Measurements from ENCODE around the gene SYNC.

SYNC gene

DNA sequence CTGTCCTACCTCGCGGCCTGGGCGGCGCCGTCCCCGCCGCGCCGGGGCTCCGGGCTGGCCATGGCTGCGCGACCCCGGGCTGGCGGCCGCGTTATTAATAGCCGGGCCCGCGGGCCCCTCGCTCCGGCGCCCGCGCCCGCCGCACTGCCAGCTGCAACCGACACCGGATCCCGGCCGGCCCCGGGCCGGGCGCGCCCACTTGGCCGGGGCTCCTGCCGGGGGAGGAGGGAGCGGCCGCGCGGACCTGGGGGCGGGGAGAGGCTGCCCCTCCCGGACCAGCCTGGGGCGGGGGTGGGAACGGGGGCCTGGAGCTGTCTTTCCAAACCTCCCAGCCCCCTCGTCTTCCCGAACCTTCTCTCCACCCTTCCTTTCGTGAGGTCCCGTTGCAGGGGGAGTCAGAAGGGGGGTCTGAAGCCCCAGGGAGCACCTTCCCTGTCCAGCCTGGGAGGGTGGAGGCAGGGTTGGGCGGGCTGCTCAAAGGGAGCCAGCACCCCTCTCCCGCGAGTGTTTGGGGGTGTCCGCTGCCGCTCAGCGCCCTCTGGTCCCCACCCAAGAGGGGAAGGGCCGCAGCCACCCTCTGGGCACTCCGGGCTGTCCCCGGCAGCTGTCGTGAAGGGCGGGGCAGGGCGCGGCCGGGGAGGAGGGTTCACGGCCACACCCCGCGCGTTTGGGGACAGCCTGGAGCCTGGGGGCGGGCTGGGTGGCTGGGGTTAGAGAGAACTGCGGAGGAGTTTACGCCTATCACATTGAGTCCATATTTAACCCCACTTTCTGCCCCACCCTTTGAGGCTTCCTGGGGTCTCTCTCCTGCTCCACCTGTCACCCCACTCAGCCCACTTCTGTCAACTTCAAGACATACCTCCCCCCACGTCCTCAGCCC is at the start of gene SYNC:
Gene SYNC, minus strand, starts transcription at position 172 of the 880 bp plus-strand sequence. Its CDS starts 110 bp downstream, at position 62.
- peak in 24 of 42 donors; percentile 16 to 67 (median 36) for DNase-seq
- intact Hi-C loops (cut with DNase I): no loop called here

DNA sequence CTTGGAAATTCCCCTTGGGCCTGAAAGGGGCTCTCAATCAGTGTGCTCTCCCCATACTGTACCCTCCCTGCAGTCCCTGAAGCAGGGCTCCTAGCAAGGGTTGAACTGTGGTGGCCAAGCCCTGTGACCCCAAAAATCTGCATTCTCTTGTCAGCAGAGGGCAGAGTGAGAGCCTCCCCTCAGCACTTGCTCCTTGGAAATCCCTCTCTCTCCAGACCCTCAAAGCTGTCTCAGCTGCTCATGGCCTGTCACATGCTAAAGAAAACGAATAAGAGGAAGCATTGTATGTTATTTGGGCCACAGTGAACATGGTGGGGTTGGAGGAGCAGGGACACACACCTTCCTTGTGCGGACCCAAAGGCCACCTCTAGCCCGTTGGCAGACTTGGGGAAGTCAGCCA is 47.2 kb upstream of the SYNC start:
- intact Hi-C loops (cut with DNase I): no loop called here
- DNase-seq: no peak

DNA sequence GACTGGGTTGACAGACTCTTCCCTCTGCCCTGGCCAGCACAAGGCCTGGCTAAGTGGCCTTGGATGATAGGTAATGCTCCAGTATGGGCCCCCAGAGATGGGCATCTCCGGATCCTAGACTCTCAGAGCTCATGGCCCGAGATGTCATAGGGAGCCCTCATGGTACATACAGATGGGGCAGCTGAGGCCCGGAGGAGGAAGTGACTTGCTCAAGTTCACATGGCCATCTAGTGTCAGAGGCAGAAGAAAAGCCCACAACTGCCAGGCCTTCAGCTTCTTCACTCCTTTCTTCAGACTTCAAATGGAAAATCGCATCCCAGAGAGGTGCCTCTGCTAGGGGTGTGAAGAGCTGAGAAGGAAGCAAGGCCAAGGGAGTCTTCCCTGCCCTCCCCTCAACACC is 46.8 kb upstream of the SYNC start:
- no peak for DNase-seq
- intact Hi-C loops (cut with DNase I): no loop called here

DNA sequence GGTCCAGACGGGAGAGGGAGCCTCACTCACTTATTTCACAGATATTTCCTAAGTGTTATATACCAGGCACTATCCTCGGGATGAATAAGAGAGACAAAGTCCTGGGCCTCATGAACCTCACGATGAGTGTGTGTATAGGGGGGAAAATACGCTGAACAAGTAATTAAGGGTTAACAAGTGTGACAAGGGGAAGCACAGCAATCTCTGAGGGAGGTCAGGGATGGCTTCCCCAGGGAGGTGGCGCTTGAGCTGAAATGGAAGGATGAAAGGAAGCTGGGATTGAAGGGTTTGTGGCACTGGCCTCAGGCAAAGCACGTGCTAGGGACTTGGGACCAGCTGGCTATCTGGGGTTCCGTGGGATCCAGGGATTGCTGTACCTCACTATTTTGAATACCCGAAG is 46.4 kb upstream of the SYNC start:
- intact Hi-C loops (cut with DNase I): no loop called here
- no peak for DNase-seq

DNA sequence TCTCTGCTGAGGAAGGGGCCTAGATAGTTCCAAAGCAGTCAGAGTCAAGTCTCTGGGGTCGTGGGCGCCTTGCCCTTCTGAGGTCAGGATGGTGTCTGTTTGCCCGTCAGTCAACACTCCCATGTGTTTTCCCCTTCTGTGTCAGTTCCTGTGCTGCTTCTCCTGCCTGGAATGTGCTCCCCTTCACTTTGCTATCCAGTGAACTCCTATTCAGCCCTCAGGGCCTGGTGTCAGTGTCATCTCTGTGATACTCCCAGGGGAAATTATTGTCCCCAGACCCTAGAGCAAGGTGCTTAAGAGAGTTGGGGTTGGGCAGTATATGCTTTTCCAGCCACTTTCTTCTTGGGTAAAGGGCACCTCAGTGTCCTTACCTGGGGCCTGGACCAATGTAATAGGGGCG is 45.8 kb upstream of the SYNC start:
- DNase-seq: no peak
- intact Hi-C loops (cut with DNase I): no loop called here

DNA sequence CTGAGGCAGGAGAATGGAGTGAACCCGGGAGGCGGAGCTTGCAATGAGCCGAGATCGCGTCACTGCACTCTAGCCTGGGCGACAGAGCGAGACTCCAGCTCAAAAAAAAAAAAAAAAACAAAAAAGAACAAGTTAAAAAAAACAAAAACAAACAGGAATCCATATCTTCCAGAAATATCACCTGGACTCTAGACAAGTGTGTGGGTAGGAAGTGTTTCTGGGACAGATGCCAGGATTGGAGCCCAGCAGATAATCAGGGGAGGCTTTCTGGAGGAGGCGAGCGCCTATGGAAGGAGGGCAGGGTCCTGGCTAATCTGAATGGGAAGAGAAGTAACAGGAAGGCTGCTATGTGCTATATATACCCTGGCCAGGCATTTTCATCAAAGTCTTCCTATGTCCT is 43.6 kb upstream of the SYNC start:
- no peak for DNase-seq
- intact Hi-C loops (cut with DNase I): no loop called here

DNA sequence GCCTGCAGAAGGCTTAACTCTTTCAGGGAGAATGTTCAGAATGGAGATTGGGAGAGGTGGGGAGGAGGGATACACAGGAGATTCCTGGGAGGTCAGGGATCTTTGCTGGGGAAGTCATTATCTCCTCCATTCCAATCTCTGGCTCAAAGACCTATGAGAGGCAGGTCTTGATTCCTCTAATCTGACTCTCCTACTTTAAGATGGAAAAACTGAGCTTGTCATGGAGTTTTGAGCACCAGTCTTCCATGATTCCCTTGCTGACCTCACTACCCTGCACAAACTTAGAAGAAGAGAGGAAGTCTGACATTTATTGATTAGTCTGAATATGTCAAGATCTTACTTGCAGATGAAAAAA is 41.5 kb upstream of the SYNC start:
- DNase-seq: no peak

DNA sequence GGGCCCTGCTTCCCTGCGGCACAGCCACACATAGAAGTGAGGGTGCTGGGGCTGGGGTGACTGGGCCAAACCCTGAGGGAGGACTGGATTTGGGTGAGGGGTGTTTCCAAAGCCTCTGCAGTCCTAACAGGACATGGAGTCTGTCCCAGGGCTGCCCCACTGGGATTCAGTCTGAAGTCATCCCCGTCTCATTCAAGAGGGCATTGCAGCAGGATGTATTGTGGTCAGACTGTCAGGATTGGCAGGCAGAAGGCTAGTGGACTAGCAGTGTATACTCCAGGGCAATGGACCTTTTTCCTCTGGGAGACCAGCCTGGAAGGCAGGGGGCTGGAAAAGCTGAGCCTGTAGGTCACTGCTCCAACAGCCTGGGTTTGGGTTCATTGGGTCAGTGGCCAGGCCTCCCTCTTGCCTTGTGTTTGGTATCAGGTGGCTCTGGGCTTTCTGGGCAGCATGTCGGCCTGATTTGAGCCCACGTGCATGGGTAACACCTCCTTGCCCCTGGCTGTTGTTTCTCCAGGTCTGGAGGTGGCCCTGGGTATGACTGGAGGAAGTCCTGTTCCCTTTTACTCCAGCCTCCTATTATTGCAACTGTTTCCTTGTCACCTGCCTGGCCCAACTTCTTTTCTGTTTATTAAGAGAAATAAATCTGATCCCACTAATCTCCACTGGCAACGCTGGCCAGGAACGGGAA is 41.0 kb upstream of the SYNC start:
- no peak for DNase-seq
- intact Hi-C loops (cut with DNase I): no loop called here

More for the DNA sequence above, 41.5 kb upstream of the SYNC start:
- intact Hi-C loops (cut with DNase I): no loop called here

DNA sequence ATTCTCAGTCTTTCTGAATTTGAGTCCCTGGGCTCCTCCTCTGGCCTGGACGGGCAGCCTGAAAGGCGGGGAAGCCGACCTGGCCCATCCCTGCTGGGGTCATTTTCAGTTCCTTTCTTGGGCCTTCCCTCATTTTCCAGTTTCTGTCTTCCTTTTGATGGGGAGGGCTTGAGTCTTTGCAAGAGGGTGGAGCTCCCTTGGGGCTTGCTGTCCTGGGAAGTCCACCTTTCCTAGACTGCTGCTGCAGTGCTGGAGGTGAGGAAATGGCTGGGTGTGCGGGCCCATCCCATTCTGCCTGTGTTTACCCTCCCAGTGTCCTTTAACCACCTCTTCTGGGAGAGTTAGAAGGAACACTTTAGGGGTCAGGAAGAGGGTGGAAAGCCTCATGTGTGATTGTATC is 40.4 kb upstream of the SYNC start:
- intact Hi-C loops (cut with DNase I): no loop called here

DNA sequence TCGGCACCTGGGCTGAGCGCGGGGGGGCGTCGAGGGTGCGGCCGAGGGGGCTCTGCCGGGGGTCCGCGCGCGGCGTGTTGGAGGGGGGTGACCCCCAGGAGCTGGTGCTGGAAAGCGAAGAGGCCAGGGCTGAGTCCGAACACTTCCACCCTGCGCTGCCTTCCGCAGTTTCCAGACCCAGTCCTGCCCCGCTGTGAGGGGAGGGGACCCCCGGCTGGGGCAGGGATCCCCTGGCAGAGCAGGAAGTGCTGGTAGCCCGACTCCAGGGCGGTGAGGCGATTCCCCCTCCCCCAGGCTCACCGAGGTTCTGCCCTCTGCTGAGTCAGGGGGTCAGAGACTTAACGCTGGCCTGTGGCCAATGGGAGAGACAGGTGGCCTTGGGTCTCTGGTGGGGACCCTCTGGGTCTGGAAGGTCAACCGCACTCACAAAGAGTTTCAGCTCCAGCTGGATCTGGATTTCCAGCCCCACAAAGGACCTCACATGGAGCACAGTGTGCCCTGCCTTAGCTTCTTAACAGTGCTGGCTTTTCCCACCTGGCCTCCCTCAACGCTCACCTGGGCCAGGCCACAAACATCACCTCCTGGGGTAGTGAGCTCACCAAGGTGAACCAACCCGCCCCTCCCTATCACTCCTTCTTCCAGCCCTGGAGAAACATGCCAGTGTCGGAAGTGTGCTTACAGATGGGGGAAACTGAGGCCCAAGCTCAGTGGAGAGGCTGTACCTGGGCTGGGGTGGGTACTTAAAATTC is 39.8 kb upstream of the SYNC start:
- DNase-seq: no peak
- intact Hi-C loops (cut with DNase I): no loop called here

More for the DNA sequence above, 40.4 kb upstream of the SYNC start:
- no peak for DNase-seq

DNA sequence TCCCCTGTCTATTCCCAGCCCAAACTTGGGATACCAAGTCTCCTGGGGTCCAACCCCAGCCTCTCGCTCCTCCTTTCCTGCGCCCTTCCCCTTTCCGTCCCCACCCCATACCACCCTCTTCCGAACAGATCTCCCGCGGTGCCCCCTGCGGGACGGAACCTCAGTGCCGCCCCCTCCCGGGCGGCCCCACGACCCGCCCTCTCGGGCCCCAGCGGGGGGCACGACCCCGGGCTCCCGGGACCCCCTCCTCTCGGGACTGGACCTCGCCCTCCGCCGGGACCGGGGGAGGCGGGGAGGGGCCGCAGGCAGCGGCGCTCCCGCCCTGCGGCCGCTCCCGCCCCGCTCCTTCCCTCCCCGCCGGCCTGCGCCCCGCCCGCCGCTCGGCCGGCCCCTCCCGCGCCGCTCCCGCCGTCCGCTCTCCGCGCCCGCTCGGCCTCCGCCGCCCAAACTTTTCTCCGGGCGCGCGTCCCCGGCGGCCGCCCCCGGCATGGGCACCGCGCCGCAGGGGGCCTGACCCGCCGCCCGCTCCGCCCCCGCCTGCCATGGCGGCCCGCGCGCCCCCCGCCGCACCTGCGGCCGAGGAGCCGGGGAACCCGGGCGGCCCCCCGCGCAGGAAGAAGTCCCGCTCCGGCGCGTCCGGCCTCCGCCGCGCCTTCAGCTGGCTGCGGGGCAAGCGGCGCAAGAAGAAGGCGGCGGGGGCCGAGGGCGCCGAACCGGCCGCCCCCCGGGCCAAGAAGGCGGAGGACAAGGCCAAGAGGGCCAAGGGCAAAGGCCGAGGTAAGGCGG is 39.0 kb upstream of the SYNC start:
- intact Hi-C loops (cut with DNase I): no loop called here
- no peak for DNase-seq

DNA sequence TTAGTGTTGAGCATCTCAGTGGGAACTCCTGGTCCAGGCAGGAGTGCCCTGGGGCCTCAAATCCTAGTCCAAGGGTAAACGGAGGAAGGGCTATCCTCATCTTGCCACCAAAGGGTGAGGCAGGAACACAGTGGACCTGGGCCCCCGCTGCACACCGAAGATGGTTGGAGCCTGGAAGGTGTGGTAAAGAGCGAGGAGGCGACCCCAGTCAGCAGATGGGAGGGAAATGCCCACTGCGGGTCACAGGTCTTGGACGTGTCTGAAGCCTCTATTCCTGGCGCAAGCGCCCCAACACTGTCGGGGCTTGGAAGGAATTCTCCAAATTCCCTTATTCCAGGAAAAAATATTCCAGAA is 38.5 kb upstream of the SYNC start:
- intact Hi-C loops (cut with DNase I): no loop called here
- no peak for DNase-seq

DNA sequence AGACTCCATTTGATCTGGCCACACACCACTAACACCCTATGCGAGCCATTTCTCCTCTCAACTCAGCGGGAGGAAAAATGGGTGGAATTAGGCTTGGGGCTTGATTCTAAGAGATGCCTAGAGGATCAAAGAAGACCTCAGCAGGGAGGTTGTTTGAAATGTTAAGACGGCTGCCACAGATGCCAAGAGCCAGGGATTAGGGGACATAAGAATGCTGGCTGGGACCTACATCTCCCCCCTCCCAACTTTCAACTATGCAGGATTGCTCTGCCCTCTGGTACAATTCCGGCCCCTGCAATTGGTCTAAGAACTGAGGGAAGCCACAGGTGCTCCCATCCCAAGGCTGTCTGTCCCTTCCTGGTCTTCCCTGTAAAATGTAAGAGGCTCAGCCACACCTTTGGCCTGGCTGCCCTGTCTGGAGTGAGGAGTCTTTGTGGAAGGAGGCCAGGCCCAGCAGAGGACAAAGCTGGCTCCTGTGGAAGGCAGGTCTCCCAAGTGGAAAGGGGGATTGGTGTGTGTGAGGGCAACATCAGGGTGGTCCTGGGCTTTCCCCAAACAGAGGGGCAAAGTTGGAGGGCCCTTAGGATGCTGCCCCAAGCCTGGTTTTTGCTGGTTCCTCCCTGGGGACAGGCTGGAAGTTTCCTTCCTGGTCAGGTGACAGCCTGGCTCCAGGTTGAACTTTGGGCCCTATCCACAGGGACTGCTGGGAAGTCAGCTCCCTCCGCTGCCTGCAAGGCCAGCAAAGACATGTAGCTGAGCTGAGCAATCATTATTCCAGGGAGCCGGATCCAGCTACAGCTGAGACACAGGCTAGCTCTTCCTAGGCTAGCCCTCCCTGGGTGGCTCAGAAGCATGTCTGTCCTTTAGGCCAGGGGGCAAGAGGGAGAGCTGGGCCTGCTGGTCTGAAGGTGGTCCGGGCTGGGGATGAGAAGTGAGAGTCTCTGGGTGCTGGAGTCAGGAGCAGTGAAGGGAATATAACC is 34.5 kb upstream of the SYNC start:
- intact Hi-C loops (cut with DNase I): no loop called here
- no peak for DNase-seq

DNA sequence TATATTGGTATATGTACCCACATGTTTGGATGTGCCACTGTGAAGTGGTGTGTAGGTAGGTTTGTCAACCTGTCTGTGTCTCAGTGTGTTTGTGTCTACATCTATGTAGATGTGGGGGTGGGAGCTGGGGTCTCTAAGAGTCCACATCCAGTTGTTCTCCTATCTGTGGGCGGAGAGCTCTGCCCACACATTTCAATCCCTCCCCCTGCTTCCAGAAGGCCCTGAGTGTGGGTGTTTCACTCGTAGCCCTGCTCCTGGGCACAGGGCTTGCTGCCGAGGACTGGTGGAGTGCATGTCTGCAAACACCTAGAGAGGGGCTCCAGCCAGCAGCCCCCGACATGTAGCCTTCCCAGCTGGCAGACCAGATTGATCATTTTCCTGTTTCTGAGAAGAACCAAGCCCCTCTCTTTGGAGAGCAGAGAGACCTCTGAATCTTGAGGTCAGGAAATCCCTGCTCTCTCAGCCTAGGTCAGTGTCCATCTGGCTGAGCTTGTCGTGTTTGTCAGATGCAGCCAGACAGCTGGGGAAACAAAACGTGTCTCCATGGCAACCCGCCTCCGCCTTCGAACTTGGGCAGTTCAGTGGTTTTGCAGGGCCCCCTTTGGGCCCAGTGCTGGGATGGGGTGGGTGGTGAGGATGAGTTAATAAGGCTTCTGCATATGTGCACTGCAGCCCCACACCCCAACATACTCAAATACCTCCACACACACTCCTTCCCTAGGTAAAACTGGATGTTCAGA is 31.2 kb upstream of the SYNC start:
- intact Hi-C loops (cut with DNase I): no loop called here
- DNase-seq: no peak

DNA sequence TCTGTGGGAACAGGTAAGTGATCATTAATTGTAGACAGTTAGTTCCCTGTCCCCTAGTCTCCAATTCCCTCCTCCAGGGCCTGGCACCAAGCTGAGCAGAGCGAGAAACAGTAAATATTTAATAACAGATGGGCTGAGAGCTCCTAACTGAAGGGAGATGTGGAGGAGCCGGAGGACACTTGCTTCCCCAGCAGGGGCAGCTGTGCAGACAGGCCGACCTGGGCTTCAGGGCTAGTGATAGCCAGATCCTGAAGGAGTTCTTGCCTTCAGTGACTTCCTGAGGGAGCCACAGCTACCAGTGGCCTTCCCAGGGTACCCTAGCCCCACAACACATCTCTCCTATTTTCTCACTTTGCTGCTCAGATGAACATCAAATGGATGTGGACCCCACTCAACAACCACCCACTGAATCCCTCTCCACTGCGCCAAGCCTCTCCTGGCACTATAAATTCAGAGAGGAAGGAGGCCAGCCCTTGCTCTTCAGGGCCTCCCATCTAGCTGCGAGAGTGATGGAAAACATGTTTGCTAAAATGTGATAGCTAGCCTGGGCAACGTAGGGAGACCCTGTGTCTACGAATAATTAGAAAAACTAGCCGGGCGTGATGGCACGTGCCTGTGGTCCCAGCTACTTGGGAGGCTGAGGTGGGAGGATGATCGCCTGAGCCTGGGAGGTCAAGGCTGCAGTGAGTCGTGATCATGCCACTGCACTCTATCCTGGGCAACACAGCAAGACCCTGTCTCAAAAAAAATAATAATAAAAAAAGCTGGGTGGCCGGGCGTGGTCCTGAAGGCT is 26.9 kb upstream of the SYNC start:
- DNase-seq: no peak
- intact Hi-C loops (cut with DNase I): no loop called here

DNA sequence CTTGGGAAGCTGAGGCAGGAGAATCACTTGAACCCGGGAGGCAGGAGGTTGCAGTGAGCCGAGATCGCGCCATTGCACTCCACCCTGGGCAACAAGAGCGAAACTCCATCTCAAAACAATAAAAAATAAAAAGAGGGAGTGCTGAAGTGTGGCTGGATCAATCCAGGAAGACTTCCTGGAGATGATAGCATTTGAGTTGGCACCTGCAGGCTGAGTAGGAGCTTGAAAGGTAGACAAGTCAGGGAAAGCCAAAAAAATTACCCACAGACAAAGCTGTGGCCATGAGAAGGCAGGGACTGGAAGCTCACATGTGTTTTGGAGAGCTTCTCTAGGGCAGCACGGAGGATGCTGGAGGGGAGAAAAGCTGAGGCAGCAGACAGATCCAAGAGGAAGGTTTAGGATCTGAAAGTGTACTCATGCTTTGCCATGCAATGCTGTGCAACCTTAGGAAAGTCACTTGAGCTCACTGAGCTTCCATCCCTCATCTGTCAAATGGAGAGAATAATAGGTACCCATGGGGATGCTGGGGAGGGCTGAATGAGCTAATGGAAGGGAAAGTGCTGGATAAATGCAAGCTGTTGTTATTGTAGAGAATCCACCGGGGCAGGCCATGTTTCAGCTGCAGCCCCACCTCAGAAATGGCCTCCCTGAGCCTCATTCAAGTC is 26.0 kb upstream of the SYNC start:
- intact Hi-C loops (cut with DNase I): no loop called here
- no peak for DNase-seq

Data from head of caudate nucleus (tissue), 42 donors.